Measurements from ENCODE around the gene ZNF430.
"Not testable (repeated sequence)": the region's sequence is repeated elsewhere in the genome, so short reads cannot be mapped to it uniquely, and the experiment has no call there.

Gene ZNF430

DNA sequence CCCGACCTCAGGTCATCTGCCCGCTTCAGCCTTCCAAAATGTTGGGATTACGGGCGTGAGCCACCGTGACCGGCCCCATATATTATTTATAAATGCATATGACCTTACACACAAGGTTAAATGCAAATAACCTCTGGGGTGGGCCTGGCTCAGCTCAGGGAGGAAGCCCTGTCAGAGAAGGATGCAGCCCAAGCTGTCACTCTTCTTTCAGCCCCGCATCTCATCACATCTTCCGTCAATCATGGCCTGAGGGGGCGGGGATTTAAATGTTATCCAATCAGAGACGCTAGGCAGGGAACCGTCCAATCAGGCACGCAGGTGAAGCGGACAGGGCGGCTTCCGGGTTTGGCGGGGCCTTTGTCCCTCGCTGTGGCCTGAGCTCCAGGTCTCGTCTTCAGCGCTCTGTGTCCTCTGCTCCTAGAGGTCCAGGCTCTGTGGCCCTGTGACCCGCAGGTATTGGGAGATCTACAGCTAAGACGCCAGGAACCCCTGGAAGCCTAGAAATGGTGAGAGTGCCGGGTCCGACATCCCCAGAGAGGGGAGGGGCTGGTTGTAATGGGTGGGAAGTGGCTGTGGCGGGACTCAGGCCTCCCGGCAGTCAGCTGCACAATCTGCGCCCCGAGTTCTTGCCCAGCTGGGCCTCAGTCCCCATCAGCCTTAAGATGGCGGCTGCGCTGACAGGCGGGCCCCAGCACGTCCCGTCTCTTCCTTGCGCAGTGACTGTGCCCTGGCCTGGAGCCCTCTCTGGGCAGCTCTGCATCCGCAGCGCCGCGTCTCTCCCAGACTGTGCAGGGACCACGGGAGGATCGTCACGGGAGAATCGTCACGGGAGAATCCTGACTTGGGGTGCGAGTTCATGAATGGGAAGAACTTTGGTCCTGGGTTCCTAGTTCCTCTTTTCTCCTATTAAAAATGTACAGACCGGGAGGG lies at the start of gene ZNF430:
Gene ZNF430 (plus strand): TSS at position 360 of the 930 bp plus-strand sequence. CDS start 144 bp downstream, at position 504.
- DNase-seq: peak; percentile 91 to 94

DNA sequence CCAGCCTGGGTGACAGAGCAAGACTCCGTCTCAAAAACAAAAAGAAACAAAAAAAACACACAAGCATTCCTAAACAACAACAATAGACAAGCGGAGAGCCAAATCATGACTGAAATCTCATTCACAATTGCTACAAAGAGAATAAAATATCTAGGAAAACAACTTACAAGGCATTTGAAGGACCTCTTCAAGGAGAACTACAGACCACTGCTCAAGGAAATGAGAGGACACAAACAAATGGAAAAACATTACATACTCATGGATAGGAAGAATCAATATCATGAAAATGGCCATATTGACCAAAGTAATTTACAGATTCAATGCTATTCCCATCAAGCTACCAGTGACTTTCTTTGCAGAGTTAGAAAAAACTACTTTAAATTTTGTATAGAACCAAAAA lies 27.7 kb upstream of the ZNF430 start:
- DNase-seq: not testable (repeated sequence)

DNA sequence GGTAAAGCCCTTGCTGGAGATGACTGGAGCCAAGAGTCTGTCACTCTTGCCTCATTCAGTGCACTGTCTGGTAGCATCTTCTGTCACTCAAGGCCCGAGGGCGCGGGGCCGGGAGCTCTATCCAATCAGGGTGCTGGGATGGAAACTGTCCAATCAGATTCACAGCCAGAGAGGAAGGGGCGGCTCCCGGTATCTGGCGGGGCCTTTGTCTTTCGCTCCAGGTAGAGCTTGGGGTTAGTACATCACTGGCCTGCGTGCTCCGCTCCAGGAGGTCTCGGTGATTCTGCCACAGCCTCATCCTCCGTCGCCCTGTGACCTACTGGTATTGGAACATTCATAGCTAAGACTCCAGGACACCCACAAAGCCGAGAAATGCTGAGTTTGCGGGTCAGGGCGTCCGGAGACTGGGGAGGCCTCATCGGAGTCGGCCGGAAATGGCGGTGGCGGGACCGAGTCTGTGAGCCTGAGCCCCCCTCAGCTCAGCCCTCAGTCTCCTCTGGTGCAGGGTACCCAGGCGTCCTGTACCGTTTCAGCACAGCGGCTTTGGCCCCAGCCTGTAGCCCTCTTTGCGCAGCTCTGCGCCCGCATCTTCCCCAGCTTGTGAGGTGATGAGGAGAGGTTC lies 20.6 kb upstream of the ZNF430 start:
- DNase-seq: peak; percentile 87 to 88

DNA sequence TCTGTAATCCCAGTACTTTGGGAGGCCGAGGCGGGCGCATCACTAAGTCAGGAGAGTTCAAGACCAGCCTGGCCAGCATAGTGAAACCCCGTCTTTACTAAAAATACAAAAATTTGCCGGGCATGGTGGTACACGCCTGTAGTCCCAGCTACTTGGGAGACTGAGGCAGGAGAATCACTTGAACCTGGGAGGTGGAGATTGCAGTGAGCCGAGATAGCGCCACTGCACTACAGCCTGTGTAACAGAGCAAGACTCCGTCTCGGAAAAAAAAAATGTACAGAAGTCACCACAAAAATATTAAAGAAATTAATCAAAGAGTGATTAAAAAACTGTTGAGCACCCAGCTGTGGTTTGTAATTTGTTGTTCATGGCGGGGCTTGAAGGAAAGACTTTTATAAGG lies 781 bp downstream of the ZNF430 start:
- not testable (repeated sequence) for DNase-seq

DNA sequence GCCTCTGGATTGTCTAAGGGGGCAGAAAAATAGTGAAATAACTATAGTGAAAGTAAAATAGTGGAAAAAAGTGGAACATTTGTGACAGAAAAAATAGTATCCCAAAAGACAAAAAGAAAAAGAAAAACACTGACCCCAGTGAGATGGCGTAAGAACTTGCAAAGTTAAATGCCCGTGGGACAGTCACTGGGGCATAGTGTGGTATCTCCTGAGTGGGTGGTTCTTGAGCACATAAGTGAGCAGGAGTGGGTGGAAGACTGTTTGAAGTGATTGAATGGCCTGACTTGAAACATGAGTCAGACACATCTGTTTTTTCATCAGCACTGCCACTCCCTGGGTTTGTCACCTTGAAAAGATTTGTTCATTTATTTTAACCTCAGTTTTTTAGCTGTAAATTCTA lies 2.5 kb downstream of the ZNF430 start:
- DNase-seq: peak in 1 of 2 donors; percentile 49

DNA sequence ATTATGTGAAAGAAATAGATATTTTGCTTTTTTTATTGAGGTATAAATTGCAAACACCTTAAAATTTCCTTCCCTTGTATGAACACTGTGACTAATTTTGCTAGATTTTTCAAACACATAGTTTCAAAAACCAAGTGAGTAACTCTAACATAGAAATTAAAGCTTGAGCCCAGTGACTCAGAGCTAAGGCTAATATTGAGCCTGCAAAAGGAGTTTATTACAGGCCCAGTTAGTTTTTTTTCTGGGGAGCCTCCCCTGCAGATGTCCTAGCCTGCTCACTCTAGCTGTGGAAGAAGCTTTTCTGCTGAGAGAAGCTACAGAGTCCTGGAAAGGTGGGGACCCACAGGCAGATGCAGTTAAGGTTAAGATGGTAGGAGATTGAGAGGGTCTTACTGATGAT lies 3.4 kb downstream of the ZNF430 start:
- DNase-seq: no peak

DNA sequence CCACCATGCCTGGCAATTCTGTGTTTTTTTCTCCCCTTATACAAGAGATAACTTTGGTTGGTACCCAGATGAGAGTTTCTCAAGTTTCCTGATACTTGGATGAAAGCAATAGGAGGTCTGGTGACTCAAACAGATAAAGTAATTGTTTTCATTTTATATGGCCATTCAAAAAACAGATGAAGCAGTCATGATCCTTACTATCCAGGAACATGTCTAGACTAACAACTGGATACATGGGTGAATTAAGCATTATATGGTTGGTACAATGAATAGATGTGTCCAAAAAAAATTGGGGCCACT lies 8.5 kb downstream of the ZNF430 start:
- DNase-seq: no peak

DNA sequence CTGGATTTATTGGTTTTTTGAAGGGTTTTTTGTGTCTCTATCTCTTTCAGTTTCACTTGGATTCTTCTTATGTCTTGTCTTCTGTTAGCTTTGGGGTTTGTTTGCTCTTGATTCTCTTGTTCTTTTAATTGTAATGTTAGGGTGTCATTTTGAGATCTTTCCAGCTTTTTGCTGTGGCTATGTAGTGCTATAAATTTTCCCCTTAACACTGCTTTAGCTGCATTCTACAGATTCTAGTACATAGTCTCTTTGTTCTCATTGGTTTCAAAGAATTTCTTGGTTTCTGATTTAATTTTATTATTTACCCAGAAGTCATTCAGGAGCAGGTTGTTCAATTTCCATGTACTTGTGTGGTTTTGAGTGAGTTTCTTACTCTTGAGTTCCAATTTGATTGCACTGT lies 24.6 kb downstream of the ZNF430 start:
- DNase-seq: no peak

DNA sequence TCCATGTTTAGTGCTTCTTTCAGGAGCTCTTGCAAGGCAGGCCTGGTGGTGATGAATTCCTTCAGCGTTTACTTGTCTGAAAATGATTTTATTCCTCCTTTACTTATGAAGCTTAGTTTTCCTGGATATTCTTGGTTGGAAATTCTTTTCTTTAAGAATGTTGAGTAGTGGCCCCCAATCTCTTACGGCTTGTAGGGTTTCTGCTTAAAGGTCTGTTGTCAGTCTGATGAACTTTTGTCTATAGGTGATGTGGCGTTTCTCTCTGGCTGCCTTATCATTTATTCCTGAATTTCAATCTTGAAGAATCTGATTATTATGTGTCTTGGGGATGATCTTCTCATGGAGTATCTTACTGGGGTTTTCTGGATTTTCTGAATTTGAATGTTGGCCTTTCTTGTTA lies 26.0 kb downstream of the ZNF430 start:
- no peak for DNase-seq

DNA sequence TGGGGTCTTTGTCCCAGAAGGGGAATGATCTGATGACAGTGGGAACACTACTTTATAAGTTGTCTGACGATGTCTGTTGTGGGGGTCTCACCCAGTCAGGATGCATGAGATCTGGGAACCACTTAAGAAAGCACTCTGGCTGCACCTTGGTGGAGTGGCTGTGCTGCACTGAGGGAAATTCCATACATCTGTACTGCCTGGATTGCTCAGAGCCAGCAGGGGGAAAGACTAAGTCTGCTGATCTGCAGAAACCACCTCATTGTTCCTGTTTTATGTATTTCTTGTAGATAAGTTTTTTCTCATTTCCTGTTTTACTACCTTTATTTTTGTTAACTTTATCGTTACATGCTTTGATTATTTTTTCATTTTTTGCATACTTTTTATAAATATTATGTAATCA lies 27.3 kb downstream of the ZNF430 start:
- DNase-seq: no peak

DNA sequence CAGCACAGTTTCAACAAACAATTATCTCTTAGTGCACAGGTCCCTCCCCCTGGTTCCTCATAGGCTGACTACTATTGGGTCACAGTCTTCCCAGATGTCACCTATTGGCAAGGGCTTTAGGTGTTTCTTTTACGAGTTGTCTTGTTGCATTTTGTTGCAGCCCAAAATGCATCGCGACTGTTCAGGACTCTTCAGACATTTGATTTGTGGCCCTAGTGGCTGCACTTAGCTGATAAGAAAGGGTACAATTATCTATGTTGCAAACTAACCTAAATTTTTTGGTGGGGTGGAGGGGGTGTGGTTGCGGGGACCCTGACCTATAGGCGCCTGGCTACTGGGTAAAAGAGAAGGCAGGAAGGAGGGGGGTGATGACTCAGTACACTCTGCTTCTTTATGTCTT lies 32.4 kb downstream of the ZNF430 start:
- no peak for DNase-seq

DNA sequence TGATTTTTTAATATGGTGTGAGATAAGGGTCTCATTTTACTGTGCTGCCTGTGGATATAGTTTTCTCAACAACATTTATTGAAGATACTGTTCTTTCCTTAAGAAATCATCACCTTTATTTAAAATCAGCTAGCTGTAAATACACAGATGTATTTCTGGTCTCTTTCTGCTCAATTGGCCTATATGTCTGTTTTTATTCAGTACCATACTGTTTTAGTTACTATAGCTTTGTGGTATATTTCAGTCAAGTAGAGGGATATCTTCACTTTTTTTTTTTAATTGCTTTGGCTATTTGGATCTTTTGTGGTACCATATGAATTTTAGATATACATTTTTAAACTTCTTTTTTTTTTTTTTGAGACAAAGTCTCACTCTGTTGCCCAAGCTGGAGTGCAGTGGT lies 44.9 kb downstream of the ZNF430 start:
- no peak for DNase-seq

DNA sequence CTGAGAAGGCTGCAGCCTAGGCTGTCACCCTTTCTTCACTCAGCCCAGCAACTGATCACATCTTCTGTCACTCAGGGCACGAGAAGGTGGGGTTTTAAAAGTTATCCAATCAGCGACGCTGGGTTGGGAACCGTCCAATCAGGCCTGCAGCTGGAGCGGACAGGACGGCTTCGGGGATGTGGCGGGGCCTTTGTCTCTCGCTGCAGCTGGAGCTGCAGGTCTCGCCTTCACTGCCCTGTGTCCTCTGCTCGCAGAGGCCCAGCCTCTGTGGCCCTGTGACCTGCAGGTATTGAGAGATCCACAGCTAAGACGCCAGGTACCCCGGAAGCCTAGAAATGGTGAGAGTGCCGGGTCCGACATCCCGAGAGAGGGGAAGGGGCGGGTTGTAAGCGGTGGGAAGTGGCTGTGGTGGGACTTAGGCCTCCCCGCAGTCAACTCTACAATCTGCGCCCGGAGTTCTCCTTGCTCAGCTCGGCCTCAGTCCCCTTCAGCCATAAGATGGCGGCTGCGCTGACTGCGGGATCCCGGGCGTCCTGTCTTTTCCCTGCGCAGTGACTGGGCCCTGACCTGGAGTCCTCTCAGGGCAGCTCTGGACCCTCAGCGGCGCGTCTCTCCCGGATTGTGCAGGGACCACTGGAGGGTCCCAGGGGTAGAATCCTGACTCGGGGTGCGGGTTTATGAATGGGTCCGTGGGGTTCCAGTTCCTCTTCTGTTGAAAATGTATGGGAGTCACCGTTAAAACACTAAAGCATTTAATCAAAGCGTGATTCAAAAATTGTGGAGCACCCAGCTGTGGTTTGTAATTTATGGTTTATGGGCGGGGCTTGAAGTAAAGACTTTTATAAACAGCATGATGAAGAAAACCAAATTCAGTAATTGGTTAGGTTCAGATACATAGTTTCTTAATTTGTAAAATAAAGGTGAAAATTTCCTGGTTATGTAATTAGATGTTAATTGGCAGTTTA lies 61.8 kb downstream of the ZNF430 start, which contains the start of gene ZNF714:
Gene ZNF714 (plus strand): TSS at position 193 of the 965 bp plus-strand sequence. CDS start 16,066 bp downstream, outside the sequence.
- DNase-seq: peak; percentile 81 to 82

DNA sequence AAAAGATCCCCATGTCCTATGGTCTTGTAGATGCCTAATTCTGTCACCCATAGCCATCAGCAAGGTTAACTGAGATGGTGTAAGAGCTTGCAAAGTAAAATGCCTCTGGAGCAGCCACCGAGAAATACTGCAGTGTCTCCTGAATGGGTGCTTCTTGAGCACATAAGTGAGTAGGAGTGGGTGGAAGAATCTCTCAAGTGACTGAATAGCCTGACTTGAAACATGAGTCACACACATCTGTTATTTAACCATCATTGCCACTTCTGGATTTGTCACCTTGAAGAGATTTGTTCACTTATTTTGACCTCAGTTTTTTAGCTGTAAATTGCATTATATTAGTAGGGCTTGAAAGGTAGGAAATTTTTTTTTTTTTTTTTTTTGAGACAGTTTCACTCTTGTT lies 63.9 kb downstream of the ZNF430 start:
- DNase-seq: no peak

DNA sequence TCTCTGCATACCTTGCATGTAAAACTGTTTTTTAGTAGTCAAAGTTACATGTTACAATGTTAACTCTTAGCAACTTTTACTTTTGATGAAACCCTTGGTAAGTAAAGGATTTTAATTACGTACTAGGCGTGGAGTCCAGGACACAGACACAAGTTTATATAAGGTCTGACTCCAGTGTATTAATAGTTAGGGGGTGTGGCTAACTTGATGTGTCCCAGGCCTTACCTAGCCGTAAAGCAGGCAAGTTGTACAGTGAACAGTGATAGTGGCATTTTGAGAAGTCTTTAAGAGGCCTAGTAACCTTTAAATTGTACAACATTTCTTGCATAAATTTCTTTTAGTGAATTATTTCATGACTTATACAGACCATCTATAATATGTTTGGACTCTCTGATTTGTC lies 67.4 kb downstream of the ZNF430 start:
- DNase-seq: no peak

DNA sequence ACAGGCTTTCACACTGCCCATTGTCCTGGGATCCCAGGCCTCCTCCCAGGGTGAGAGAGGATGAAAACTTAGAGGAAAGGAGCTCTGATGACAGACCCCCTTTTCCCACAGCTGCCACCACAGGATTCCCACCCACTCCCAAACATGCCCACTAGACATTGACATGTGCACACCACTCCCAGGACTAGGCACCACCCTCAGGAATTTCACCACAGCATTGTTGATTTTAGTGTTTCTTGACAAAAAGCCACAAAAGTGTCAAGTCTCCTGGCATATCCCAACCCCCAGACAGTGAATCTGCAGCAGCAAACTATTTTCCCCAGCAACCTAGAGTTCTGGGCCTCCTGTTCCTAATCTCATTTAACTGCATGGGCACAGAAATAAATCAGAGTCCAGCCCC lies 71.7 kb downstream of the ZNF430 start:
- DNase-seq: no peak

DNA sequence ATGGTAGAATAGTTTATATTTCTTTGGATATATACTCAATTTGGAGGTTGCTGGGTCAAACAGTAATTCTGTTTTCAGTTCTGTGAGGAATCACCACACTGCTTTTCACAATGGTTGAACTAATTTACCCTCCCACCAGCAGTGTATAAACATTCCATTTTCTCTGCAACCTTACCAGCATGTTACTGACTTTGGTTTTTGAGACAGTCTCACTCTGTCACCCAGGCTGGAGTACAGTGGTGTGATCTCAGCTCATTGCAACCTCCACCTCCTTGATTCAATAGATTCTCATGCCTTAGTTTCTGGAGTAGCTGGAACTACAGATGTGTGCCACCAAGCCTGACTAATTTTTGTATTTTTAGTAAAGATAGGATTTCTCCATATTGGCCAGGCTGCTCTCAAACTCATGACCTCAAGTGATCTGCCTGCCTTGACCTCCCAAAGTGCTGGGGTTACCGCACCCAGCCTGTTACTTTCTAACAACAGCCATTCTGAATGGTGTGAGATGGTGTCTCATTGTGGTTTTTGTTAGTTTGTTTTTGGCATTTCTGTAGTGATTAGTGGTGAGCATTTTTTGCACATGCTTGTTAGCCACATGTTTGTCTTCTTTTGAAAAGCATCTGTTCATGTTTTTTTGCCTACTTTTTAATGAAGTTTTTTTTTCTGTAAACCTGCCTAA lies 74.0 kb downstream of the ZNF430 start:
- DNase-seq: no peak

DNA sequence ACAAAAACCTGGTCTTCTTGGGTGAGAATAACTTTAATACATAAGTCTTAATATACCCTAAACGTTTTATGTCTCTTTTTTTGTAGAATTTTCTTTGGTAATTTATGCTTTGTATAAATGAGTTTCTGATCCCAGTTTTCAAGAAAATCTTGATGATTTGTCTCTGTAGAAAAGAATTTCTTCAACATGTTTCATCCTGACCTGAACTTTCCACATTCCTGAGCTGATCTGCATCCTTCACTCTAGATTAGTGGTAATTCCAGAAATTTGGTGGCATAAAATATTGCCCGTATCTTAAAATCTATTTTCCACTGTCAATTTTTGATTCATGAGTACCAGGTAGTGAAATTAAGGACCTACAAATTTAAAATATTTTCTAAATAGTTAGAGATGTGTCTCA lies 77.8 kb downstream of the ZNF430 start:
- DNase-seq: no peak

DNA sequence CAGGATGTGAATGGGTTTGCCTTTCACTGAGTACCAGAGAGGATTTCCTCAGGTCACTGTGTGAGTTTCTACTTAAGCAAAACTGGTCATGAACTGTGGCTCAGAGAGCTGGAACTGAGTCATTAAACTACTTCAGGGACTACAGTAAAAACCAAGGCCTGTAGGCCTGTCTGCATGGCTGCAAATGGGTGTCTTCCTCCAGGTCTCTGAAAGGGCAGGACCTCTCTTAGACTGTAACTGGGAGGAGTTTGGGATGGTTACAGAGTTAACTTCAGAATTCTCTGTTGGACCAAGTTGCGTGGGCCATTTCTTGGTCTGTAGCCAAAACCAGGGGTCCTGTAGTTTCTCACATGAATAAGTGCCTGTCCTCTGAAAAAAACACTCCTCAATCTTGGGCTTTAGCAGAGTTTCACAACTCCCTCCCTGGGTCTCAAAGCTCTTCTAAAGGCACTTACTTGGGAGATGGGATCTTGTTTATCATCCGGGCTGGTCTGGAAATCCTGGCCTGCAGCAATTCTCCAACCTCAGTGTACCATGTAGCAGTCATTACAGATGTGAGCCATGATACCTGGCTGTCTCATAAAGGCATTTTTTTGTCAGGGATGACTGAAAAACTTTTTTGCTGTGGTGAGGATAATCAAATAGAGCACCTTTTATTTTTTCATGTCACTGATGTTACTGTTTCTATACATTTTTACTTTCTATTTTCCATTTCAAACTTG lies 81.2 kb downstream of the ZNF430 start:
- no peak for DNase-seq

DNA sequence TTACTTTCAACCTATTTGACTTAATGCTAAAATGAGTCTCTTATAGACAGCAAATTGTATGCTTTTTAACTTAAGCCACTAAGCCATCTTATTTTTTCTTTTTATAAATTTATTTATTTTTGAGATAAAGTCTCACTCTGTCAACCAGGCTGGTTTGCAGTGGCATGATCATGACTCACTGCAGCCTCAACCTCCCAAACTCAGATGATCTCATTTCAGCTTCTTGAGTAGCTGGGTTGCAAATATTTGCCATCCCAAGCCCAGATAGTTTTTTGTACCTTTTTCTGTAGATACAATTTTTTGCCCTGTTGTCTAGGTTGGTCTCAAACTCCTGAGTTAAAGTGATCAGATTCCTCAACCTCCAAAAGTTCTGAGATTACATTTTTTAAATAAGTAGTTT lies 88.7 kb downstream of the ZNF430 start:
- no peak for DNase-seq
